GM10266 (cell line): ENCODE results near the gene RAB3D.
A peak's percentile ranks its signal among the peaks of the same experiment; 100 is the strongest.

ENCODE experiments used
- DNase-seq: peaks from one replicate; pipeline ENCODE4 v3.0.0; 2012; ENCODE audit errors: extremely low spot score
- TF ChIP-seq, protein P1 (sequence below): IDR thresholded peaks from 2 replicates; pipeline ENCODE4 v1.5.1; 2012; ENCODE audit warnings: mild to moderate bottlenecking, low read depth; ENCODE audit not compliant: control insufficient read depth, insufficient read depth; ENCODE audit errors: missing control alignments

Gene RAB3D

DNA sequence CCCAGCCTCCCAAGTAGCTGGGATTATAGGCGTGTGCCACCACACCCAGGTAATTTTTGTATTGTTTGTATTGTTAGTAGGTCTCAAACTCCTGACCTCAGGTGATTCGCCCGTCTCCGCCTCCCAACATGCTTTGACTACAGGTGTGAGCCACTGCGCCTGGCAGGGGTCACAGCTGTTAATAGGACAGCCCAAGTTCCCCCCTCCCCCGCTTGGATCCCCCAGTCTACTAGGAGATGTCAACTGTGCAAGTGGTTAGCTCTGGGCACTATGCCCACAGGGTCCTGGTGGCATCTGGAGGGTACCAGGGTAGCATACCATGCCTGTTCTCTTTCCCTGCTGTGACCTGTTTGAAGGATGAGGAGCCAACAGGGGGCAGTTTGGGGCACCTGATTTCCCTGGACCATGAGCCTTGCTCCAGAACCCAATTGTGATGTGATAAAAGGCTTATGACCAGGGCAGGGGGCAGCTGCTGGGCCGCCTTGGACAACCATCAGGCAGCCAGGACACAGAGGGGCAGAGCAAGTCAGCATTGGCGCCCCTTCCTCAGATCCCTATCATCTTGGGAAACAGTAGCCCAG lies 43.7 kb downstream of the RAB3D start, which contains the start of gene TSPAN16:
TSS of gene TSPAN16 (plus strand) at position 496 of the 581 bp plus-strand sequence. CDS start 138 bp downstream, outside the sequence.
- TF ChIP-seq, protein P1, sequence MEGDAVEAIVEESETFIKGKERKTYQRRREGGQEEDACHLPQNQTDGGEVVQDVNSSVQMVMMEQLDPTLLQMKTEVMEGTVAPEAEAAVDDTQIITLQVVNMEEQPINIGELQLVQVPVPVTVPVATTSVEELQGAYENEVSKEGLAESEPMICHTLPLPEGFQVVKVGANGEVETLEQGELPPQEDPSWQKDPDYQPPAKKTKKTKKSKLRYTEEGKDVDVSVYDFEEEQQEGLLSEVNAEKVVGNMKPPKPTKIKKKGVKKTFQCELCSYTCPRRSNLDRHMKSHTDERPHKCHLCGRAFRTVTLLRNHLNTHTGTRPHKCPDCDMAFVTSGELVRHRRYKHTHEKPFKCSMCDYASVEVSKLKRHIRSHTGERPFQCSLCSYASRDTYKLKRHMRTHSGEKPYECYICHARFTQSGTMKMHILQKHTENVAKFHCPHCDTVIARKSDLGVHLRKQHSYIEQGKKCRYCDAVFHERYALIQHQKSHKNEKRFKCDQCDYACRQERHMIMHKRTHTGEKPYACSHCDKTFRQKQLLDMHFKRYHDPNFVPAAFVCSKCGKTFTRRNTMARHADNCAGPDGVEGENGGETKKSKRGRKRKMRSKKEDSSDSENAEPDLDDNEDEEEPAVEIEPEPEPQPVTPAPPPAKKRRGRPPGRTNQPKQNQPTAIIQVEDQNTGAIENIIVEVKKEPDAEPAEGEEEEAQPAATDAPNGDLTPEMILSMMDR = no peak
- DNase-seq = no peak

DNA sequence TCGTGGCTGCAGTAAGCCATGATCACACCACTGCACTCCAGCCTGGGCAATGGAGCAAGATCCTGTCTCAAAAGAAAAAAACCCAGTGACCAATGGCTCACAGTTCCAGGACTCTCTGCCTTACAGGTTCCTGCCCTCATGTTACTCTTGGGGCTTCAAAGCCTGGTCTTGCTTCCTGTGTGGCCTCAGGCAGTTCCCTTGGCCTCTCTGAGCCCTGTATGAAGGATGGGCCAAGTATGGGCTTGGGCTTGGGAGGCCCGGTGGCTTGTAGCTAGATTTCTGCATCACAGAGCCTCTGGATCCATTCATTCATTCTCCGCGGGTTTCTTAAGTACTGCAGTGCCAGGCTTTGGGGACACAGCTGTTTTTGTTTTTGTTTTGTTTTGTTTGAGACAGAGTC lies 44.3 kb downstream of the RAB3D start:
- TF ChIP-seq, protein P1 = no peak

DNA sequence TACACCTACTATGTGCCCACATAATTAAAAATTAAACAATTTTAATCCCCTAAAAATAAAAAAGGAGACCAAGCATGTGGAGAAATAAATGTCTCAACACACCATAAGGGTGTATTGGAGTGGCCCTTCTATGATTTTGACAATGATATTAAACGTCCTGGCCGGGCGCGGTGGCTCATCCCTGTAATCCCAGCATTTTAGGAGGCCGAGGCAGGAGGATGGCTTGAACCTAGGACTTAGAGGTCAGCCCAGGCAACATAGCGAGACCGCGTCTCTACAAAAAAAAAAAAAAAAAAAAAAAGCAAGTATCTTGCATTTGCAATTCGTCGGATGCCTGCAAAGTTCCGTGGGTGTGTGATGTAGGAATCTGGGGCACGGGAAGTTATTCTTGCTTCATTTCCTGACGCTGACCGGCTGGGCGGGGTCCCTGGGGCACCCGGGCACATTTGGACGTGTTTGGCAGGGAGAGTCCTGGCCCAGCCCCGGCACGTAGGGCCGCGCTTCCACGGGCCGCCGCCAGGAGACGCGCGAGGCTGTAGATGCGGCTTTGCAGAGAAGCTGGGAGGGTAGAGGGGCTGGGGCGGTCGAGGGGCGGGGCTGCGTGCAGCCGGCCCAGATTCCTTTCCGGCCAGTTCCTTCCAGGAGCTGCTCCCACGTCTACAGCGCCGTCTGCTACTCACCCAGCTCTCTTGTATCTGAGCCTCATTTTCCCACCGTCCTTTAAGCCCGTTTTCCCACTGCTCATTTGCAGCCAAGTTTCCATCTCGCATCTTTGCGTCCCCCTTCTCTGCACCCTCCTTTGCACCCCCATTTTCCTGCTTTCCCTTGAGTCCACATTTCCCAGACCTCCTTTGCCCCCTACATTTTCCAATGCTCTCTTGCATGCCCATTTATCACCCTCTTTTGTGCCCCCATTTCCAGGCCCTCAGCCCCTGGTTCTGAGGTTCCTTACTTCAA lies 45.7 kb downstream of the RAB3D start:
- TF ChIP-seq, protein P1 = peak; percentile 98
- DNase-seq = peak; percentile 91

More for the DNA sequence above, 44.3 kb downstream of the RAB3D start:
- DNase-seq = no peak

DNA sequence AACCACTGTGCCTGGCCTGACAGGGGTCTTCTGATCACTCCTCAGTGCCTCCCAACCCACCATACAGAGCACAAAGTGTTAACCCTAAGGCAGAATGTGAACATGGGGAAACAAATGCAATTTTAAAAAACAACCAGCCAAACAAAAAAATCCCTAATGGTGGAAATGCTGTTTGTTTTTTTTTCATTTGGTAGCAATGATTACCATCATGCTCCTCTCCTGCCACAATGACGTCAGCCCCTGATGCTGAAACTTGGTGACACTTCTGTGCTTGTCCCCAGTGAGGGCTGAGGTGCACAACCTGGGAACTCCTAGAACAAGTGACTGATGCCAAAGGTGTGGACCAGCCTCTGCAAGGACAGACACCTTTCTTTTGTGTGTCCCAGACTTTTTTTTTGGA lies 47.5 kb downstream of the RAB3D start:
- peak; percentile 17 for DNase-seq
- TF ChIP-seq, protein P1 = no peak

DNA sequence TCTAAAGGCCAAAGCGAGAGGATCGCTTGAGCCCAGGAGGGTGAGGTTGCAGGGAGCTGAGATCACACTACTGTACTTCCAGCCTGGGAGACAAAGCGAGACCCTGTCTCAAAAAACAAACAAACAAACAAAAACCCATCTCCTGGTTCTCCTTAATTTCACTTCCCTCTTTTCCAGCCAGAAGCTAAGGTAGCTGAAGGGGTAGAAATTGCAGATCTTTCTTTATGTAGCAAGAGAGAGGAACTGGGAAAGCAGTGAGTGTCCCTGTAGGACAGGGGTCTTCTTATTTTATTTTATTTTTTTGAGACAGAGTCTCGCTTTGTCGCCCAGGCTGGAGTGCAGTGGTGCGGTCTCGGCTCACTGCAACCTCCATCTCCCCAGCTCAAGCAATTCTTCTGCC lies 48.0 kb downstream of the RAB3D start:
- no peak for DNase-seq
- TF ChIP-seq, protein P1 = no peak

DNA sequence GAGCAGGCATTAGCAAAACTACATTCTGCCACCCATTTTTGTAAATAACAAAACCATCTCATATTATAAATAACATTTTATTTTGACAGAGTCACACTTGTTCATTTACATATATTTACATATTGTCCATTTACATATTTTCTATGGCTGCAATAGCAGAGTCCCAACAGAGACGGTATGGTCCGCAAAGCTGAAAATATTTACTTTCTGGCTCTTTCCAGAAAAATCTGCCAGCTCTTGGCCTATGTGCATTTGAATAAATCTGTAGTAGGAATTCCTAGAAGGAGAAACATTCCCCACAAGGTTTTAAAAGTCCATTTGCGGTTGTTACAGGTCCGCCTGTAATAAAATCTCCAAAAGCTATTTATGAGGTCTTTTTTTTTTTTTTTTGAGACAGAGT lies 49.2 kb downstream of the RAB3D start:
- TF ChIP-seq, protein P1 = no peak
- no peak for DNase-seq

DNA sequence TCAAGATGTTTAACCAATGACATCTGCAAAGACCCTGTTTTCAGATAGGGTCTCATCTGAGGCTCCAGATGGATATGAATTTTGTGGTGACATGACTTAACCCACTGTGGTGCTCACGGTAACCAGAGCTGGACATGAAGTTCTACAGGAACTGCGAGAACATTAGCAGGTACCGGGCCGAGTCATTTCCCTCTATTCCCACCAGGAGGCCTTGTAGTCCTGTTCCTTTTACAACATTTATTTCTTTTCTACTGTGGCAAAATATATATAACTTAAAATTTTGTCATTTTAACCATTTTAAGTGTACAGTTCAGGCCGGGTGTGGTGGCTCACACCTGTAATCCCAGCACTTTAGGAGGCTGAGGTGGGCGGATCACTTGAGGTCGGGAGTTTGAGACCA lies 51.1 kb downstream of the RAB3D start:
- peak; percentile 13 for DNase-seq

More for the DNA sequence above, 51.1 kb downstream of the RAB3D start:
- TF ChIP-seq, protein P1 = peak; percentile 19
